Testis (tissue), 3 donors: ENCODE results near the gene OR10G8. TPM values are rescaled to one million over a fixed set of nuclear protein-coding genes. Genes with fewer than 3 reads are reported as not detected.

Experiments
- DNase-seq: peaks from one replicate; pipeline ENCODE4 v3.0.0-alpha.2; 2019
- H3K27ac ChIP-seq, 2 donors: fragments of 200-600 bp; sonication (generic); one replicate each; pipeline ENCODE4 v1.5.1; 2019
- H3K27me3 ChIP-seq: fragments of 200-600 bp; sonication (generic); one replicate; pipeline ENCODE4 v1.5.1; 2019
- H3K36me3 ChIP-seq: fragments of 200-600 bp; sonication (generic); one replicate; pipeline ENCODE4 v1.5.1; 2017; ENCODE audit warnings: low read depth; ENCODE audit errors: missing control alignments
- H3K4me1 ChIP-seq: fragments of 200-600 bp; sonication (generic); one replicate; pipeline ENCODE4 v1.5.1; 2019
- H3K4me3 ChIP-seq, 2 donors: fragments of 200-600 bp; sonication (generic); one replicate each; pipeline ENCODE4 v1.5.1; 2017 to 2019
- H3K9me3 ChIP-seq: fragments of 200-600 bp; sonication (generic); one replicate; pipeline ENCODE4 v1.5.1; 2017
- CTCF ChIP-seq, 3 experiments: fragments of 450-650 bp in 2 of 3; fragments of 200-600 bp in 1 of 3; sonication (generic) in 1 of 3; IDR thresholded peaks; one replicate each; pipeline ENCODE4 v1.5.1; 2016 to 2019; ENCODE audit warnings: antibody characterized with exemption in 3 of 3, mild to moderate bottlenecking in 2 of 3, moderate library complexity in 1 of 3
- POLR2A ChIP-seq: fragments of 450-650 bp; IDR thresholded peaks from one replicate; pipeline ENCODE4 v1.6.1; 2017; ENCODE audit warnings: antibody characterized with exemption, mild to moderate bottlenecking, moderate library complexity
- WGBS, 2 donors: methylation state at CpG; one replicate each; pipeline ENCODE4 v1.1.5; 2018; 5-methylcytosine and 5-hydroxymethylcytosine counted together
- intact Hi-C: fragments of 100-400 bp; cut with DNase I; formaldehyde crosslinking; loops from one replicate; pipeline ENCODE4 v1.15.1; 2023; ENCODE audit warnings: low total_unique reads
- polyA plus RNA-seq: library from polyadenylated mRNA; stranded (reverse); fragments of 350-450 nt; fragmentation: Illumina TruSeq; extraction: RNeasy Lipid Tissue Mini Kit (QIAGEN cat#74804); gene quantifications from one replicate; pipeline ENCODE4 v1.2.3, GENCODE V29; 2014; ENCODE audit warnings: low read depth, low replicate concordance; ENCODE audit not compliant: insufficient read depth
- total RNA-seq, 2 donors: library from RNA; depleted of rRNA; stranded (reverse); fragments of >200 nt; gene quantifications; one replicate each; pipeline ENCODE4 v1.2.3, GENCODE V29; 2016

The OR10G8 gene
- total and polyA plus RNA-seq, 3 donors from 2014 or later: 1.7 to 5.8 TPM; not detected in 1

DNA sequence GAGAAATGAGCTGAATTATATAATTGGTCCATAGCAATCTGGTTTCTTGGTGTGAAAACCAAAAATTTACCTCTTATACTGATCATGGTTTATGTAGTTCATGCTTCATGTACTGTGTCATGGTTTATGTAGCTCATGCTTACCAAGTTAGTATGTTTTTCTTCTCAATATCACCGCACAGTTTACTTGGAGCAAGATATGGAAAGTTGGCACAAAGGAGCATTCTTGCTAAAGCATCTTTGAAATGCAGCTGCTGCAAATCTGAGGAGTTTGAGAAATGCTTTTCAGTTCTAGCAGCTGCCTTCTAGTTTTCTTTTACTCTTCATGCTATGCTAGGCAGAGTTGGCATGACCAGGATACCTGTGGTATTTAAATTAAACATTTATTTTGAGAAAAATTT lies 10.1 kb downstream of the OR10G8 start:
- intact Hi-C loops: no loop called here
- Histone ChIP-seq H3K9me3 (no peaks in the 10 kb centered on the region), H3K4me3 (no peak overlapping the region), H3K4me1 (no peaks in the 10 kb centered on the region), H3K27me3 (no peaks in the 10 kb centered on the region), H3K36me3 (no peaks in the 10 kb centered on the region), H3K27ac (no peak overlapping the region)
- 43 to 50% methylated on average over 1 of the region's 1 CpG for WGBS, 2 donors
- TF ChIP-seq POLR2A (no peak), CTCF (IDR thresholded peaks at IDR 0.05) (no peak)
- no peak for DNase-seq

DNA sequence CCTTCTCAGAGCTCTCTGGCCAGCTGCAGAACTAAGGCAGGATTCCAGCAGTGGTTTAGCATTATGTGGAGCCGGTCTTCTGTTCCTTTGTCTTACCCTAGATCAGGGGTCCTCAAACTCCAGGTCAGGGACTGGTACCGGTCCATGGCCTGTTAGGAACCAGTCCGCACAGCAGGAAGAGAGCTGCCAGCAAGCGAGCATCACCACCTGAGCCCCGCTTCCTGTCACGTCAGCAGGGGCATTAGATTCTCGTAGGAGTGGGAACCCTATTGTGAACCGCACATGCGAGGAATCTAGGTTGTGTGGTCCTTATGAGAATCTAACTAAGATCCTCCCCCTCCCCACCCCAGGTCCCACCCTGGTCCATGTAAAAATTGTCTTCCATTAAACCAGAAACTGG lies 13.0 kb downstream of the OR10G8 start:
- no peak for DNase-seq
- Histone ChIP-seq H3K27me3 (no peaks in the 10 kb centered on the region), H3K4me3 (no peak overlapping the region), H3K27ac (no peak overlapping the region), H3K36me3 (no peaks in the 10 kb centered on the region), H3K4me1 (no peaks in the 10 kb centered on the region), H3K9me3 (no peaks in the 10 kb centered on the region)
- intact Hi-C loops: no loop called here
- TF ChIP-seq POLR2A: no peak
- TF ChIP-seq CTCF (IDR thresholded peaks at IDR 0.05): no peak
- 76 to 77% methylated on average over 9 of the region's 9 CpGs for WGBS, 2 donors

DNA sequence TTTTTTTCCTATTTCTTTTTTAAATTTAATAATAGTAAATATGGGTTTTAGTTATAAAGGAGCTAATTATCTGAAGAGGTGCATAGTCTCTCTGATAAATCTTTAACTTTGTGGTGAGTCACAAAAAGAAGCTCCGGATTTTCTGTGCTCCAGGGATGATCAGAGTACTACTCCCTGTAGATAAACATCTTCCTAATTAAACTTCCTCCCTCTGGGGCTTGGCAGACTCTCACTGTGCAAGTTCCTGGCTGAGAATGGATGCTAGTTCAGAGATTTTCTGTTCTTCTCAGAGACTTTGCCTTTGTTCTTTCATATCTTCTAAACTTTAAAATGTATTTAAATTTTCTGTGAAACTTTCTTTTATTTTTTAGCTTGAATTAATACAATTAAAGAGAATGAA lies 14.7 kb downstream of the OR10G8 start, which contains the start of gene OR10G7:
Gene OR10G7 (minus strand): TSS at position 72 of the 400 bp plus-strand sequence. CDS start 2,324 bp downstream, outside the sequence.
- H3K27ac ChIP-seq: no peak within 1 kb of the TSS
- WGBS, 2 donors: 5 to 10% methylated on average over 1 of the region's 1 CpG
- H3K9me3 ChIP-seq: no peaks in the 10 kb centered on the region

GRCh38 chr11:124043420-124043819 lies 16.8 kb downstream of the OR10G8 start:
- intact Hi-C loops: no loop called here
- H3K27ac ChIP-seq: no peak overlapping the region
- no peaks in the 10 kb centered on the region for H3K9me3 ChIP-seq
- 73 to 80% methylated on average over 4 of the region's 4 CpGs for WGBS, 2 donors
- no peak for DNase-seq
- H3K4me3 ChIP-seq: no peak overlapping the region
- H3K4me1 ChIP-seq: no peaks in the 10 kb centered on the region
- H3K27me3 ChIP-seq: no peaks in the 10 kb centered on the region
- TF ChIP-seq POLR2A: no peak
- H3K36me3 ChIP-seq: no peaks in the 10 kb centered on the region

More for the DNA sequence above, 14.7 kb downstream of the OR10G8 start, which contains the start of gene OR10G7:
- intact Hi-C loops: no loop called here
- no peak for DNase-seq
- TF ChIP-seq POLR2A: no peak
- no peak for TF ChIP-seq CTCF (IDR thresholded peaks at IDR 0.05)
- H3K4me3 ChIP-seq: no peak within 1 kb of the TSS
- H3K27me3 ChIP-seq: no peaks in the 10 kb centered on the region
- no peaks in the 10 kb centered on the region for H3K4me1 ChIP-seq
- H3K36me3 ChIP-seq: no peaks in the 10 kb centered on the region

DNA sequence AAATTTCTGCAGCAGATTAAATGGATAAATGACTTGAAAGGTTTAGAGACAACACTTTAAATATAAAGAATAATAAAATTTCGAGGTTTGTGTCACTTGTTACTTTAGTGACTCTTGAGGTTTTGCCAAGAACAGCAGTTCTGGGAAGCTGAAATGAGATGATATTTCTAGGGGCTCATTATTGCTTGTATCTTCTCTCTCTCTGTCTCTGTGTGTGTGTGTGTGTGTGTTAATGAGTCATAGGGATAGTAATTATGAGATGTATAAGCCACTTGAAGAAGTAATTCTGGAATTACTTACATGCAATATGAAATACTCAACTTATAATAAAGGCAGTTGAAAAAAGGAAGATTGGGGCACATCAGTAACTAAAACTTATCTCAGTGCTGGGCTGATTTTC lies 24.1 kb downstream of the OR10G8 start:
- DNase-seq: no peak
- Histone ChIP-seq H3K27ac (no peak overlapping the region), H3K4me3 (no peak overlapping the region), H3K4me1 (no peaks in the 10 kb centered on the region), H3K36me3 (no peaks in the 10 kb centered on the region), H3K9me3 (no peaks in the 10 kb centered on the region), H3K27me3 (no peaks in the 10 kb centered on the region)
- no peak for TF ChIP-seq CTCF (IDR thresholded peaks at IDR 0.05)
- TF ChIP-seq POLR2A: no peak
- intact Hi-C loops: no loop called here
- 33 to 41% methylated on average over 1 of the region's 1 CpG for WGBS, 2 donors
